GM19351 (cell line): ENCODE data around the gene ATP8B3.

Experiments
- ATAC-seq: cut with Tn5 transposase; IDR thresholded peaks from one replicate; pipeline ENCODE4 v1.9.1; 2021; ENCODE audit warnings: mild to moderate bottlenecking, moderate library complexity; ENCODE audit not compliant: unreplicated experiment

The ATP8B3 gene

GRCh38 chr19:1758959-1759903 lies 52.8 kb downstream of the ATP8B3 start:
- ATAC-seq, result no peak

- no peak for ATAC-seq
Observed at GRCh38 chr19:1758231-1758577, 53.9 kb downstream of the ATP8B3 start.

- no peak for ATAC-seq
Observed at GRCh38 chr19:1757468-1758230, 54.4 kb downstream of the ATP8B3 start.

GRCh38 chr19:1756705-1757465 lies 55.2 kb downstream of the ATP8B3 start:
- ATAC-seq, result no peak

- ATAC-seq, result no peak
Observed at GRCh38 chr19:1756264-1756663, 55.8 kb downstream of the ATP8B3 start.

GRCh38 chr19:1755467-1756171 lies 56.5 kb downstream of the ATP8B3 start:
- ATAC-seq, result no peak

GRCh38 chr19:1754636-1755466 lies 57.2 kb downstream of the ATP8B3 start:
- no peak for ATAC-seq

GRCh38 chr19:1754018-1754635 lies 57.9 kb downstream of the ATP8B3 start:
- no peak for ATAC-seq

GRCh38 chr19:1752757-1753728 lies 59.0 kb downstream of the ATP8B3 start, which contains the start of gene ONECUT3:
ONECUT3 (plus strand) TSS chr19:1753506; CDS start chr19:1753663, 157 bp downstream.
- ATAC-seq, result no peak

GRCh38 chr19:1752009-1752756 lies 59.9 kb downstream of the ATP8B3 start:
- ATAC-seq, result no peak

- no peak for ATAC-seq
Observed at GRCh38 chr19:1751367-1752008, 60.6 kb downstream of the ATP8B3 start.

- ATAC-seq, result no peak
Observed at GRCh38 chr19:1750343-1751021, 61.6 kb downstream of the ATP8B3 start.

GRCh38 chr19:1749373-1750342 lies 62.4 kb downstream of the ATP8B3 start:
- no peak for ATAC-seq

- ATAC-seq, result no peak
Observed at GRCh38 chr19:1748873-1749341, 63.2 kb downstream of the ATP8B3 start.
